Spleen (tissue), 11 donors: Measurements from ENCODE around the gene CCDC184. TPM values are rescaled to one million over a fixed set of nuclear protein-coding genes. Genes with fewer than 3 reads are reported as not detected.

Experiments used
- DNase-seq: peaks from one replicate; pipeline ENCODE4 v3.0.0-alpha.2; 2020
- H3K27ac ChIP-seq, 8 donors: fragments of 200-600 bp; sonication (generic) in 7 of 8; 1 replicate in 4 of 8; 2 replicates in 4 of 8; pipeline versions ENCODE4 v1.5.0 to v1.8.0; 2016 to 2021; ENCODE audit warnings: inconsistent platforms in 4 of 8, mild to moderate bottlenecking in 4 of 8, moderate library complexity in 1 of 8
- H3K27me3 ChIP-seq, 7 donors: fragments of 200-600 bp; sonication (generic) in 6 of 7; replicated peaks in 1 of 7; 1 replicate in 4 of 7; 2 replicates in 3 of 7; pipeline versions ENCODE4 v1.5.0 to v1.8.0; 2016 to 2021; ENCODE audit warnings: inconsistent platforms in 3 of 7, mild to moderate bottlenecking in 1 of 7
- H3K36me3 ChIP-seq, 6 donors: fragments of 200-600 bp; sonication (generic) in 5 of 6; 1 replicate in 4 of 6; 2 replicates in 2 of 6; pipeline versions ENCODE4 v1.5.0 to v1.8.0; 2016 to 2021; ENCODE audit warnings: inconsistent platforms in 2 of 6
- H3K4me1 ChIP-seq, 6 donors: fragments of 200-600 bp; sonication (generic) in 5 of 6; 1 replicate in 3 of 6; 2 replicates in 3 of 6; pipeline versions ENCODE4 v1.5.0 to v1.8.0; 2016 to 2021; ENCODE audit warnings: inconsistent platforms in 3 of 6
- H3K4me3 ChIP-seq, 8 donors: fragments of 200-600 bp; sonication (generic) in 7 of 8; 1 replicate in 4 of 8; 2 replicates in 4 of 8; pipeline versions ENCODE4 v1.5.0 to v1.8.0; 2016 to 2021; ENCODE audit warnings: inconsistent platforms in 4 of 8, mild to moderate bottlenecking in 4 of 8, moderate library complexity in 2 of 8
- H3K9me3 ChIP-seq, 8 donors: fragments of 200-600 bp; sonication (generic) in 7 of 8; 1 replicate in 4 of 8; 2 replicates in 4 of 8; pipeline versions ENCODE4 v1.5.0 to v1.8.0; 2016 to 2021; ENCODE audit warnings: inconsistent platforms in 4 of 8
- CTCF ChIP-seq, 11 experiments: fragments of 200-600 bp in 7 of 11; fragments of 450-650 bp in 4 of 11; sonication (generic) in 4 of 11; IDR thresholded peaks in 8 of 11; conservative IDR thresholded peaks in 3 of 11; 1 replicate in 7 of 11; 2 replicates in 4 of 11; pipeline versions ENCODE4 v1.4.0 to v1.8.0; 2016 to 2021; ENCODE audit warnings: antibody characterized with exemption in 11 of 11, inconsistent platforms in 4 of 11, mild to moderate bottlenecking in 1 of 11
- POLR2A ChIP-seq, 3 donors: fragments of 450-650 bp; IDR thresholded peaks; one replicate each; pipeline ENCODE4 v1.5.1; 2017; ENCODE audit warnings: antibody characterized with exemption in 3 of 3, mild to moderate bottlenecking in 1 of 3
- POLR2AphosphoS5 ChIP-seq, 3 donors: sonication (generic); formaldehyde crosslinking; IDR thresholded peaks; one replicate each; pipeline ENCODE4 v1.5.1; 2017; ENCODE audit warnings: antibody characterized with exemption in 3 of 3
- WGBS, 5 donors: extraction: QIAGEN DNeasy Blood & Tissue Kit in 3 of 5; methylation state at CpG; one replicate each; pipeline versions ENCODE4 v1.1.5 to v1.1.7; 2013 to 2018; 5-methylcytosine and 5-hydroxymethylcytosine counted together
- intact Hi-C: fragments of 100-400 bp; cut with DNase I; formaldehyde crosslinking; loops from one replicate; pipeline ENCODE4 v1.15.0; 2023; ENCODE audit warnings: low total_unique reads
- polyA plus RNA-seq, 3 donors: library from polyadenylated mRNA; stranded (reverse); fragments of 200-250 nt; gene quantifications; one replicate each; pipeline ENCODE4 v1.2.1, GENCODE V29; 2013
- total RNA-seq, 7 donors: library from RNA; depleted of rRNA in 3 of 7; stranded (reverse); fragments of >200 nt in 3 of 7; fragmentation: NEBNext Ultra II Directional in 4 of 7; extraction: Animal tissue kit (Norgen Biotek cat#: 25700) in 4 of 7; gene quantifications; one replicate each; pipeline versions ENCODE4 v1.1.0 to v1.2.1, GENCODE V29; 2016 to 2021
- donor health status: healthy with polysubstance abuse.
- donor health status: DM: no; HTN: no; CAD: no; lungs with moderate emphysema.
- donor health status: DM: no; HTN: no; CAD: no.
- donor health status: Bipolar disorder and iron deficiency.
- donor health status: healthy.
- donor health status: DM: no; HTN: no; CAD: no.
- donor health status: DM: yes; HTN: yes; CAD: no.

The CCDC184 gene
- total and polyA plus RNA-seq, 10 donors: 0.45 to 1.7 (median 0.88) TPM

DNA sequence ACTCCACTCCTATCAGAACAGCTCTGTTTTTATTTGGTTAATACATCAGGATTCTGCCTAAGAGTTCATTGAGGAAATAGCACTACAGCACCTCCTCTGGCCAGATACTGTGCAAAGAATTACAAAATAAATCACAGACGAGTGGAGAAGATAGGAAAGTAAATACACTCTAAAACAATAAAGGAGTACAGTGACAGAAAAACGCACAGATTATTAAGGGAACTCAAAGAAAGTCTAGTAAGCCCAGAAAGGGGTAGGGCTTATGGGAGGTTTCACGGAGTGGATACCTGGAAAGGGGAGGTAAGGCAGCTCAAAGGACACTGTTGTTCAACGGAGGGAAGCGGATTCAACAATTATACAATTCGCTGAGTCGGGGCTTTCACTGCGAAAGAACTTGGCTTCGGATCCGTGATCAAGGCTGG lies 14.1 kb downstream of the CCDC184 start:
- TF ChIP-seq POLR2AphosphoS5 (IDR thresholded peaks at IDR 0.05) (no peak), CTCF (IDR thresholded peaks at IDR 0.05 in 8 of 11, conservative IDR thresholded peaks at IDR 0.05 in 3 of 11) (peak in 9 of 11 experiments; percentile 32 to 65 (median 48))
- no peak for DNase-seq
- intact Hi-C loops: no loop called here
- no peaks in the 10 kb centered on the region for H3K27me3 ChIP-seq
- peaks cover 0 to 5% (median 0%) of the 10 kb centered on the region in 8 donors for H3K9me3 ChIP-seq
- 0 to 1% (median 1%) methylated on average over 10 of the region's 10 CpGs for WGBS, 5 donors
- H3K4me1 ChIP-seq: peaks cover 10 to 55% (median 39%) of the 10 kb centered on the region in 6 donors
- no peaks in the 10 kb centered on the region for H3K36me3 ChIP-seq
- H3K27ac ChIP-seq: peak overlapping the region; percentile 91 to 99 (median 97)
- peak overlapping the region; percentile 38 to 73 (median 50) for H3K4me3 ChIP-seq

DNA sequence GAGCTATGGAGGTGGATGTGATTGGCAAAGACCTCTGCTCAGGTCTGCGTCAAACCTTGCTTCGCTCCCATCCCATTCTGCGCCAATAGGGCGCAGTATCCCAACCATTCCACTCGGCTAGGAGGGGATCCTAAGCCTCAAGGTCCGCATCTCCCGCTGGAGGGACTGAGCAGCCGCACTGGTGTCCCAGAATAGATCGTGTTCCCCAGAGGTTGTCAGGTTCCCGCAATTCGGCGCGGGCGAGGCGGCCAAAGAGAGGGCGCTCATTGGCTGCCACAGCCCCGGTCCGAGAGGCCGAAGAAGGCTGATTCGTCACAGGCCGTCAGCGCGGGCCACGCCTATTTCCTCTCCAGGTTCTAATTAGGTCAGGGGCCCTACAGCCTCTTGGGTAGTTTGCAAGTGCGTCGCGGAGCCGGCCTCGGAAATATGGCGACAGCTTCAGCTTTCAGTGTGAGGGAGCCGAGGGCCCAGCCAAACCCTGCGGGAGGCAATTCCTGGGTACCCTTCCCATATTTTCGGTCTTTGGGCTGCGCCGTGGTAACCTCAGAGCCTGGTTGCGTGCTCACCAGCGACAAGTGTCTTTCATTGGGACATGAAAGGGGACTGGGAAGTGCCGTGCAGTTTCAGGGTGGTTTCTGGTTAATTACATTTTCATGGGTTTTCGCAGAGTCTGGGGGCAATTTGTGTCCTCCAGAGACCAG lies 14.7 kb downstream of the CCDC184 start:
- WGBS, 5 donors: 0% methylated on average over 22 to 39 of the region's 39 CpGs
- intact Hi-C loops: no loop called here
- H3K4me3 ChIP-seq: peak overlapping the region; percentile 38 to 73 (median 50)

GRCh38 chr12:48198672-48198971 lies 15.2 kb downstream of the CCDC184 start:
- H3K27ac ChIP-seq: peak overlapping the region; percentile 91 to 99 (median 97)
- H3K27me3 ChIP-seq: no peaks in the 10 kb centered on the region
- peaks cover 0 to 13% (median 4%) of the 10 kb centered on the region in 8 donors for H3K9me3 ChIP-seq
- WGBS, 5 donors: 4 to 14% (median 8%) methylated on average over 20 to 26 of the region's 26 CpGs
- peak; percentile 91 for DNase-seq
- H3K4me1 ChIP-seq: peaks cover 10 to 45% (median 36%) of the 10 kb centered on the region in 6 donors
- no peaks in the 10 kb centered on the region for H3K36me3 ChIP-seq
- peak overlapping the region; percentile 38 to 73 (median 50) for H3K4me3 ChIP-seq
- TF ChIP-seq CTCF (IDR thresholded peaks at IDR 0.05 in 8 of 11, conservative IDR thresholded peaks at IDR 0.05 in 3 of 11) (no peak), POLR2A (IDR thresholded peaks at IDR 0.05) (no peak)
- intact Hi-C loops: no loop called here

More for the DNA sequence above, 14.7 kb downstream of the CCDC184 start:
- Histone ChIP-seq H3K27me3 (no peaks in the 10 kb centered on the region), H3K27ac (peak overlapping the region; percentile 91 to 99 (median 97)), H3K4me1 (peaks cover 10 to 50% (median 37%) of the 10 kb centered on the region in 6 donors), H3K9me3 (peaks cover 0 to 8% (median under 1%) of the 10 kb centered on the region in 8 donors), H3K36me3 (no peaks in the 10 kb centered on the region)
- TF ChIP-seq POLR2AphosphoS5 (IDR thresholded peaks at IDR 0.05) (peak; percentile 98 to 100 (median 100)), CTCF (IDR thresholded peaks at IDR 0.05 in 8 of 11, conservative IDR thresholded peaks at IDR 0.05 in 3 of 11) (peak in 2 of 11 experiments; percentile 2 to 6), POLR2A (IDR thresholded peaks at IDR 0.05) (peak; percentile 95 to 98 (median 97))
- peak; percentile 99 for DNase-seq

- Histone ChIP-seq H3K9me3 (peaks cover 0 to 17% (median 7%) of the 10 kb centered on the region in 8 donors), H3K4me3 (peak overlapping the region; percentile 38 to 73 (median 50)), H3K27me3 (no peaks in the 10 kb centered on the region), H3K27ac (peak overlapping the region; percentile 91 to 99 (median 97)), H3K36me3 (no peaks in the 10 kb centered on the region), H3K4me1 (peaks cover 10 to 45% (median 35%) of the 10 kb centered on the region in 6 donors)
- TF ChIP-seq POLR2AphosphoS5 (IDR thresholded peaks at IDR 0.05): no peak
- TF ChIP-seq CTCF (IDR thresholded peaks at IDR 0.05 in 8 of 11, conservative IDR thresholded peaks at IDR 0.05 in 3 of 11): no peak
- TF ChIP-seq POLR2A (IDR thresholded peaks at IDR 0.05): no peak
- intact Hi-C loops: no loop called here
- 53 to 68% (median 59%) methylated on average over 10 of the region's 10 CpGs for WGBS, 5 donors
- DNase-seq: no peak
Observed at GRCh38 chr12:48198985-48199384, 15.5 kb downstream of the CCDC184 start.
